ENCODE measurements around the gene CYTL1.

CYTL1 gene

GRCh38 chr4:5052726-5053425 lies 33.6 kb upstream of the CYTL1 start:
- no peak for TF ChIP-seq POLR2A (IDR thresholded peaks at IDR 0.05; ENCODE audit: extremely low read depth, insufficient read length)
- TF ChIP-seq MYC (IDR thresholded peaks at IDR 0.05; ENCODE audit: low read depth, low read length): no peak
- no peak for TF ChIP-seq CTCF (IDR thresholded peaks at IDR 0.05; ENCODE audit: low read depth, low read length)
- TF ChIP-seq MAX (IDR thresholded peaks at IDR 0.05; ENCODE audit: low read depth, low read length): no peak
- no peak overlapping the region for H3K4me3 ChIP-seq (ENCODE audit: low read depth, low read length)
- DNase-seq (ENCODE audit: low read depth): no peak

GRCh38 chr4:5052204-5052702 lies 33.0 kb upstream of the CYTL1 start:
- no peak overlapping the region for H3K4me3 ChIP-seq (ENCODE audit: low read depth, low read length)
- no peak for TF ChIP-seq MYC (IDR thresholded peaks at IDR 0.05; ENCODE audit: low read depth, low read length)
- no peak for TF ChIP-seq MAX (IDR thresholded peaks at IDR 0.05; ENCODE audit: low read depth, low read length)
- no peak for TF ChIP-seq CTCF (IDR thresholded peaks at IDR 0.05; ENCODE audit: low read depth, low read length)
- no peak for TF ChIP-seq POLR2A (IDR thresholded peaks at IDR 0.05; ENCODE audit: extremely low read depth, insufficient read length)
- no peak for DNase-seq (ENCODE audit: low read depth)

GRCh38 chr4:5051278-5052203 lies 32.3 kb upstream of the CYTL1 start, which contains the start of gene STK32B:
STK32B (plus strand) TSS chr4:5051480.
- TF ChIP-seq CTCF (IDR thresholded peaks at IDR 0.05; ENCODE audit: low read depth, low read length): no peak
- TF ChIP-seq MYC (IDR thresholded peaks at IDR 0.05; ENCODE audit: low read depth, low read length): no peak
- H3K4me3 ChIP-seq (ENCODE audit: low read depth, low read length): peak within 1 kb of the TSS; percentile 64
- peak; percentile 93 for DNase-seq (ENCODE audit: low read depth)

- peak; percentile 90 for TF ChIP-seq CTCF (IDR thresholded peaks at IDR 0.05; ENCODE audit: low read depth, low read length)
- no peak for TF ChIP-seq MYC (IDR thresholded peaks at IDR 0.05; ENCODE audit: low read depth, low read length)
- TF ChIP-seq MAX (IDR thresholded peaks at IDR 0.05; ENCODE audit: low read depth, low read length): no peak
- no peak for TF ChIP-seq POLR2A (IDR thresholded peaks at IDR 0.05; ENCODE audit: extremely low read depth, insufficient read length)
- peak overlapping the region; percentile 64 for H3K4me3 ChIP-seq (ENCODE audit: low read depth, low read length)
Measured at GRCh38 chr4:5050520-5051277, 31.4 kb upstream of the CYTL1 start.

GRCh38 chr4:5048721-5049120 lies 29.5 kb upstream of the CYTL1 start:
- no peak for TF ChIP-seq MAX (IDR thresholded peaks at IDR 0.05; ENCODE audit: low read depth, low read length)
- no peak for TF ChIP-seq CTCF (IDR thresholded peaks at IDR 0.05; ENCODE audit: low read depth, low read length)
- no peak for TF ChIP-seq POLR2A (IDR thresholded peaks at IDR 0.05; ENCODE audit: extremely low read depth, insufficient read length)
- no peak for TF ChIP-seq MYC (IDR thresholded peaks at IDR 0.05; ENCODE audit: low read depth, low read length)
- no peak for DNase-seq (ENCODE audit: low read depth)
- no peak overlapping the region for H3K4me3 ChIP-seq (ENCODE audit: low read depth, low read length)

More at GRCh38 chr4:5050520-5051277, 31.4 kb upstream of the CYTL1 start:
- DNase-seq (ENCODE audit: low read depth): peak; percentile 91

Measured in NB4 (cell line).